Esophagus squamous epithelium (tissue), 5 donors: ENCODE data around the gene OGN. TPM values are rescaled to one million over a fixed set of nuclear protein-coding genes. Genes with fewer than 3 reads are reported as not detected.

ENCODE experiments used
- DNase-seq: peaks from one replicate; lab custom pipeline; 2025; lab: John Stamatoyannopoulos, UW
- H3K27ac ChIP-seq, 4 donors: fragments of 200-600 bp; sonication (generic); one replicate each; pipeline ENCODE4 v1.5.1; 2016 to 2019; ENCODE audit warnings: mild to moderate bottlenecking in 1 of 4
- H3K27me3 ChIP-seq, 4 donors: fragments of 200-600 bp; sonication (generic); 1 replicate in 3 of 4; 2 replicates in 1 of 4; pipeline versions ENCODE4 v1.5.1 to v1.6.0; 2017 to 2021; ENCODE audit warnings: antibody characterized with exemption in 1 of 4
- H3K36me3 ChIP-seq, 3 donors: fragments of 200-600 bp; sonication (generic); one replicate each; pipeline ENCODE4 v1.5.1; 2016 to 2019
- H3K4me1 ChIP-seq, 3 donors: fragments of 200-600 bp; sonication (generic); one replicate each; pipeline ENCODE4 v1.5.1; 2017 to 2019
- H3K4me3 ChIP-seq, 4 donors: fragments of 200-600 bp; sonication (generic); 1 replicate in 3 of 4; 2 replicates in 1 of 4; pipeline ENCODE4 v1.5.1; 2016 to 2019; ENCODE audit warnings: mild to moderate bottlenecking in 2 of 4, moderate library complexity in 1 of 4
- H3K9me3 ChIP-seq, 3 donors: fragments of 200-600 bp; sonication (generic); one replicate each; pipeline ENCODE4 v1.5.1; 2016 to 2019
- CTCF ChIP-seq, 6 experiments: fragments of 450-650 bp in 4 of 6; fragments of 200-600 bp in 2 of 6; sonication (generic) in 2 of 6; IDR thresholded peaks; one replicate each; pipeline ENCODE4 v1.5.1; 2016 to 2019; ENCODE audit warnings: antibody characterized with exemption in 6 of 6, mild to moderate bottlenecking in 4 of 6, moderate library complexity in 4 of 6
- POLR2A ChIP-seq, 4 donors: fragments of 450-650 bp; IDR thresholded peaks; one replicate each; pipeline ENCODE4 v1.6.1; 2017; ENCODE audit warnings: antibody characterized with exemption in 4 of 4, mild to moderate bottlenecking in 4 of 4, moderate library complexity in 3 of 4
- WGBS, 2 donors: methylation state at CpG; one replicate each; pipeline ENCODE4 v1.1.5; 2018; 5-methylcytosine and 5-hydroxymethylcytosine counted together
- intact Hi-C: fragments of 100-400 bp; cut with DNase I; formaldehyde crosslinking; loops from one replicate; pipeline ENCODE4 v1.15.0; 2022
- total RNA-seq, 4 donors: library from RNA; depleted of rRNA; stranded (reverse); fragments of >200 nt; gene quantifications; one replicate each; pipeline ENCODE4 v1.1.0, GENCODE V29; 2016
- donor health status: DM: yes; HTN: yes; CAD: no.

The OGN gene
- total RNA-seq, 4 donors from 2014 or later, result 0.76 to 23.3 (median 3.1) TPM

GRCh38 chr9:92342825-92343488 is 61.4 kb downstream of the OGN start:
- H3K4me1 ChIP-seq, result no peaks in the 10 kb centered on the region
- no peaks in the 10 kb centered on the region for H3K27me3 ChIP-seq
- 75 to 81% methylated on average over 1 of the region's 1 CpG for WGBS, 2 donors
- TF ChIP-seq CTCF (IDR thresholded peaks at IDR 0.05), result peak in 3 of 6 experiments; percentile 30 to 38 (median 35)
- TF ChIP-seq POLR2A (IDR thresholded peaks at IDR 0.05), result no peak
- no peak overlapping the region for H3K27ac ChIP-seq
- no peak for DNase-seq
- no peak overlapping the region for H3K4me3 ChIP-seq
- intact Hi-C loops, result no loop called here
- peaks cover 0 to 6% (median 5%) of the 10 kb centered on the region in 3 donors for H3K9me3 ChIP-seq
- peaks cover 0 to 29% (median 0%) of the 10 kb centered on the region in 3 donors for H3K36me3 ChIP-seq

- TF ChIP-seq CTCF (IDR thresholded peaks at IDR 0.05) (no peak), POLR2A (IDR thresholded peaks at IDR 0.05) (no peak)
- Histone ChIP-seq H3K4me3 (no peak overlapping the region), H3K4me1 (no peaks in the 10 kb centered on the region), H3K9me3 (peaks cover 0 to 6% (median 5%) of the 10 kb centered on the region in 3 donors), H3K36me3 (peaks cover 0 to 43% (median 0%) of the 10 kb centered on the region in 3 donors), H3K27me3 (no peaks in the 10 kb centered on the region), H3K27ac (no peak overlapping the region)
- intact Hi-C loops, result no loop called here
- WGBS, 2 donors, result 100% methylated on average over 1 of the region's 1 CpG
- DNase-seq, result no peak
Observed at GRCh38 chr9:92341578-92341977, 62.8 kb downstream of the OGN start.

- TF ChIP-seq POLR2A (IDR thresholded peaks at IDR 0.05) (no peak), CTCF (IDR thresholded peaks at IDR 0.05) (no peak)
- peaks cover 0 to 23% (median 0%) of the 10 kb centered on the region in 3 donors for H3K36me3 ChIP-seq
- WGBS, 2 donors, result 96 to 100% methylated on average over 2 of the region's 2 CpGs
- H3K4me3 ChIP-seq, result no peak overlapping the region
- no peaks in the 10 kb centered on the region for H3K9me3 ChIP-seq
- intact Hi-C loops, result loop anchor here (10.0 kb wide), 1 partner anchor 302 kb away; no protein-coding TSS in a partner anchor
- H3K4me1 ChIP-seq, result peaks cover 0 to under 1% (median 0%) of the 10 kb centered on the region in 3 donors
- no peak for DNase-seq
- H3K27ac ChIP-seq, result no peak overlapping the region
- no peaks in the 10 kb centered on the region for H3K27me3 ChIP-seq
Observed at GRCh38 chr9:92333282-92333634, 71.1 kb downstream of the OGN start.

Other genes with a start within 250 kb of the OGN start
- gene IARS1, start 110.9 kb downstream of the OGN start, total RNA-seq, result 100 to 1,000 TPM in 2 of 4 donors, 10 to 100 TPM in 2; 56.8 to 136 (median 91.2) TPM
- gene NOL8, start 79.2 kb downstream of the OGN start, total RNA-seq, result 10 to 100 TPM; 20.7 to 52.3 (median 37.2) TPM
- gene CENPP, start 78.6 kb downstream of the OGN start, total RNA-seq, result 10 to 100 TPM in 1 of 4 donors, 1 to 10 TPM in 3; 6.0 to 10.7 (median 7.5) TPM
- 10 to 100 TPM in 1 of 4 donors, 1 to 10 TPM in 2, under 1 TPM in 1; 0.11 to 21.9 (median 2.4) TPM for gene OMD, start 19.9 kb upstream of the OGN start, total RNA-seq
- 1 to 10 TPM in 2 of 4 donors, under 1 TPM in 2; 0.34 to 7.4 (median 1.8) TPM for gene ASPN, start 77.9 kb upstream of the OGN start, total RNA-seq
- gene ECM2, start 131.4 kb upstream of the OGN start, total RNA-seq, result 10 to 100 TPM in 1 of 4 donors, 1 to 10 TPM in 2, under 1 TPM in 1; 0.57 to 13.1 (median 3.5) TPM